Retina (tissue), 1 donor: ENCODE results near the gene RASGRP3.

Source experiments
- DNase-seq: peaks from one replicate; pipeline ENCODE4 v3.0.0-alpha.2; 2016

RASGRP3 gene

DNA sequence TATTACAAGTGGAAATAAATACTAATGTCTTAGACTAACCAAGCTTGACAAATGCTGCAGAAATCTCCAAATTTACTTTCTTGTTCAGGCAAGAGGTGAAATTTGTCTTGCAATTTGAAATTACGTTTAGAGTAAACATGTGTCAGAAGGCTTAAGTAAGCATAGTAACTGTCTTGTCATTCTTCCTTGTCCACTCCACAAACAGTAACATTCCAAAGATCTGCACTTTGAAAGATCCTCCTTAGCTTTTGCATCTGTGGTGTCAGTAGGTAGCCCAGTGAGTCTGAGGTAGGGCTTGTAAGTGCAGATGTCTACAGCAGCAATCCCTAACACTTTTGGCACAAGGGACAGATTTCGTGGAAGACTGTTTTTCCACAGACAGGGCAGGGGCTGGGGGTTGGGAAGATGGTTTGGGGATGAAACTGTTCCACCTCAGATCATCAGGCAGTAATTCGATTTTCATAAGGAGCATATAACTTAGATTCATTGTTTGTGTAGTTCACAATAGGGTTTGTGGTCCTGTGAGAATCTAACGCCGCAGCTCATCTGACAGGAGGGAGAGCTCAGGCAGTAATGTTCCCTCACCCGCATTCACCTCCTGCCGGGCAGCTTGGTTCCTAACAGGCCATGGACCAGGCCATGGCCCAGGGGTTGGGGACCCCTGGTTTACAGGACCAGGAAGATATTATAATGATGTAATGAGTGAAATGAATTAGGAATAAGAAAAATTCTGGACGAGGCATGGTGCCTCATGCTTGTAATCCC, 18.6 kb downstream of the RASGRP3 start:
- DNase-seq = no peak

DNA sequence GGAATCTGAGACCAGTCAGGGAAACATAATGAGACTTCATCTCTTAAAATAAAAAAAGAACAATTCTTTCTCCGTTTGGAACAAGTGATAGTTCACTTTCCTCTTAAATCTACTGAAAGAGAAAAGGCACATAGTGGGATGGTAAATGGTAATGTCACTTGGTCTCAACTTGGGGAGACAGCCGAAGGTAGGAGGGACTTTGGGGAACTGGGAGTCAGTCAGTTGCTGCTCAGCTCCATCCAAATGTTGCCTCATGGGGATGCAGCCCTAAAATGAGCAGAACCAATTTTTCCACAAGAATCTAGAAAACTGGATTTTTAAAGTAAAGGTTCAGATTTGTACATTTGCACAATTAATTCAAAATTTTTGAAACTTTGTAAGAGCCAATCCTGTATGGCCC, 19.2 kb downstream of the RASGRP3 start:
- DNase-seq = no peak

DNA sequence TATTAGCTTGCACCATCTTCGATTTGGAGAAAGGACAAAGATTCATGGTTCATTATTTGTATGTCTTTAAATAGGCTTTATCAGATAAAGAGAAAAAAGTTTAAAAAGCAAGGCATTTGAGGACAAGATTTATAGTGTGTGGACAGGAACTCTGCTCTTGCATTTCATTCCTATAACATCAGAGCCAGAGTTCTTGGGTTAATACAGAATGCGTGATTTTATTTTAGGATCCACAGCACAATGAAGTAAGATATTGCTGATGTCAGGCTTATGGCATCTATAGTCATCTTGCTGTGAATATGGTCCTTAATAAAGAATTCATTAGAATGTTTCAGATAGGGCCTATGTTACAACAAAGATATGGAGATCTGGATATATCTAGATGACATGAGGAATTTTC, 19.7 kb downstream of the RASGRP3 start:
- DNase-seq = no peak

DNA sequence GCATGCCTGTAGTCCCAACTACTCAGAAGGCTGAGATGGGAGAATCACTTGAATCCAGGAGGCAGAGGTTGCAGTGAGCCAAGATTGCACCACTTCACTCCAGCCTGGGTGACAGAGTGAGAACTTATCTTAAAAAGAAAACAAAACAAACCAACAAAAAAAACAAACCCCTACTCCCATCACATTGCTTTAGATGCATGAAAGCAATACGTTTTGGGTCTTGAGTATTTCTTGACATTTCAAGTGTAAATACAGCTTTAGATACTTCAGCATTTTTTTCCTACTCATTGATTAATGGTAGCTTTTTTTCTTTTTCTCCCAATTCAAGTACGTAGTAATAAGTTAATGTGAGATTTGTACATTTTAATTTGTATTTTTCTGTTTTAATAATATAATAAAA, 20.3 kb downstream of the RASGRP3 start:
- no peak for DNase-seq

DNA sequence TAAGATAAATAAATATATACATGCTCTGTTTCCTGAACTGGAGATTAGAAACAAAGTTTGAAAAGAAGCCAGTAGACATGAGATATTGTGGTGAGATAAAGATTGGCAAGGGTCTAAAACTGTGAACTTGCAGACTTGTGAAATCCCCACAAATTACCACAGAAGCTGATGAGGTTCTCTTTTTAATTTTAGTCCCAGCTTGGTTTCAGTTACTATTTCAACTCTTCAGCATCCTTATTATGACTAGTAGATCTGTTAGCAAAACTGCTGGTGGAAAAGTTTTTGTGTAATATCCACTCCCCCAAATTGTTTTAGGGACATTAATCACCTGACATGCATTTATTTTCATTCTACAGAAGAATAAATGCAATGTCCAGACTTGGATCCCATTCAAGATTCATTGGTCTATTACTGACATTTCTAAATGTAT, 20.8 kb downstream of the RASGRP3 start:
- DNase-seq = no peak

DNA sequence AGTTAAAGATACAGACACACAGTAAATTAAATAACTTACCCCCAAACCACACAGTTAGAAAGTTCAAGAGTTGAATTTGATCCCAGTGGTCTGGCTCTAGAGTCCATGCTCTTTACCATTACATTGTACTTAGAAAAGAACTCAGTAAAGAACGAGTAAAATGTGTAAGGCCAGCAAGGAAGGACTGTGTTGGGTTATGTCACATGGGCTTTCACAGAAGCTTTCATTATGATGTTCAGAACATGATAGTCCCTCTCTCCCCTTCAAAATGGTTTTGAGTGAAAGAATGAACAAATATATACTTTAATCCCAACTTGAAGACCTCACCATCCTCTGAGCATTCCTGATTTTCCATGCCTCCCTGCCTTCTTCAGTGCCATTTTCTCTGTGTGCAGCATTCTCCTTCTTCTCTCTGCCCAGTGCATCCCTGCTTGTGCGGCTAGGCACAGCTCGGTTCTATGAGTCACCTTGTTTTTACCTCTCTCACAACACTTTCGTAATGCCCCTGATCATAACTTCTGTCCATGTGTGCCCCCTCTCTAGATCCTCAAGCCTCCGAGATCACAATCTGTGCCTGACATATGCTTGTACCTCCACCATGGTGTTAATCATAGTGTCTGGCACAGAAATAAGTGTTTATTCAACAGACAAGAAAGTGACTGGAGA, 22.0 kb downstream of the RASGRP3 start:
- DNase-seq = no peak

DNA sequence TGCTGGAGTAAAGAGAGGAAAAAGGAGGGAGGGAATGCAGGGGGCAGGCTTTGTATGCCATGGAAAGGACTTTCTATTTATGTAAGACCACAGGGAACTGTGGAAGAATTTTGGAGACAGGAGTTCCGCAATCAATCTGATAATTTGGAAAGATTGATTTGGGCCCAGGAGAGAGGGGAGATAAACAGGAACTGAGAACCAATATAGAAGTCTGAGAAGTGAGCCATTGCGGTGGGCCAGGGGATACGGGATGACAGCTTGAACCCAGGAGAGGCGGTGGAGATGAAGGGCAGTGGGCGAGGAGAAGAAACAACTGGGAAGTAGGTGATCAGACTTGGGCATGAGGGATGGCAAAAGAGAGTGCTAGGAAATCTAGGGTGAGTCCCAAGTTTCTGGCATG, 23.7 kb downstream of the RASGRP3 start:
- DNase-seq = no peak

DNA sequence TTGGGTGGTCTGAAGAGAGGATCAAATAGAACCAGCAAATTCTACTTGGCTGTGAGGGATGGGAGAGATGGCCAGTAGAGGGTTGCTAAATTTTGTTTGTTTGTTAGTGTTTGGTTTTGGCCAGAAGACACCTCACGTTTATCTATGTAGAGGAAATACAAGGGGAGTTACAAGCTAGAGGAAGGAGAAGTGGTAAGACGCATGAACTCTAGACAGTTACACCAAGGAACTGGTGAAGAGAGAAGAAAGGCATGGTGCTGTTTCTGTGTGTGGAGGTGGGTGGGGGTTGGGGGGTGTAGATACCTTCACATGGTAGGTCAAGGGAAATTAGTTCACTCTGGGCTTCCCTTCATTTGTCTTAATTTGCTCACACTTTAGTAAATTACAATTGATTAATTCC, 25.6 kb downstream of the RASGRP3 start:
- DNase-seq = no peak

DNA sequence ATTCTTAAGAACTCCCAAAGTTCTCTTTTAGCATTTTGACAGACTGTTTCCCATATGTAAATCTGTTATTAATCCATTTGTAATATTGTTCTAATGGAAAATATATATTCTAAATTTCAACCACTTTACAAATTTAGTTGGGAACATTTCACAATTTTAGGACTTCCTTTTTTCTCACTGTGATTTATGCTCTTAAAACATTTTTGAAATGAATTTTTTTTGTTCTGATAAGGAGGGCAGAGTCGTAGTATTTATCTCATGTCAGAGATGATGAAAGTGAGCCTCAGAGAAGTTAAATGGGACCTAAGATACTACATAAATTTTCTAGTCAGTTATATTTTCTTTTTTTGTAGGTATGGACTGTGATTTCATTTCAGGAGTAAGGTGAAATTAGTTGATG, 26.6 kb downstream of the RASGRP3 start:
- no peak for DNase-seq

DNA sequence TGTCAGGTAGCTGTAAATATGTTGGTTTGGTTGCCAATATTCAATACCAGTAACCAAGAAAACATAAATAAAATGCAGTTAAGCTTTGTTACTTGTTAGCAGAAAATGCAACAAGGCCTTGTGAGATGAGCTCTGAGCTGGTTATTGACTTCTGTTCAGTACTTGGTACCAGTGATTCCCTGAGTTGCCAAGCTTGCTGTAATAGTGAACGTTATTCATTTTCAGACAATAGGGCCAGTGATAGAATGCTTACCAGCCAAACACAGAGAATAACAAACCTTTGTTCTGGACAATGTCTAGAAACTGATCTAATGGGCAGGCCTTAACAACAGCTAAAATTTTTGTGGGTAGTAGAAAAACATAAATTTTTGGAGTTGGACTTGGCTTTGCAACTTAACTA, 29.5 kb downstream of the RASGRP3 start:
- no peak for DNase-seq

DNA sequence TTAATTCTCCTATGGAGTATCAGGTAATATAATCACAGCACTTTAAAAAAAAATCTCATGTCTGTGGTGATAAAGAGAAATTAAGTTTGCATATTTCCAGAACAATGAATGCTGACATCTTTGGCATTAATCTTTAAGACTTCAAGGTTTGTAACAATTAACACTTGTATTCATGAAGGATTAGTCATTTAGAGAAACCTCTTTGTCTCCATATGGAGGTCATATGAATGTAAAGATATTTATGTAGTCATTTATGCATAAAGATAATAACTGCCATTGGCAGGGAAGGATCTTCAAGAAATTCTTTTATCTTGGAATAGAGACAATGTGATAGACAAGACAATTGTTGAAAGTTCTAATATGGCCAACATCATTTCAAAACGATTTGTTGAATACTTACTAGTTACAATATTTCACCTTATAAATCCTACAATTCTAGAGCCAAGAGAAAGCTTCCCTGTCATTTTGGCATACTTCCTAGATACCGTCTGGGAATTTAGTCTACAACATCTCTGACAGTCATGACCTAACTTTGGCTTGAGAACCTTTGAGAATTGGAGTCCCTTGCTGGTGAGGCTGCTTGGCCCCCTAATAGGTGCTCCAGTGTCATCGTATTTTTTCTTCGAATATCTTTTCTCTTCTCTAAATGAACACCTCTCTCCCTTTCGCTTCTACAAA, 33.6 kb downstream of the RASGRP3 start:
- DNase-seq = no peak

DNA sequence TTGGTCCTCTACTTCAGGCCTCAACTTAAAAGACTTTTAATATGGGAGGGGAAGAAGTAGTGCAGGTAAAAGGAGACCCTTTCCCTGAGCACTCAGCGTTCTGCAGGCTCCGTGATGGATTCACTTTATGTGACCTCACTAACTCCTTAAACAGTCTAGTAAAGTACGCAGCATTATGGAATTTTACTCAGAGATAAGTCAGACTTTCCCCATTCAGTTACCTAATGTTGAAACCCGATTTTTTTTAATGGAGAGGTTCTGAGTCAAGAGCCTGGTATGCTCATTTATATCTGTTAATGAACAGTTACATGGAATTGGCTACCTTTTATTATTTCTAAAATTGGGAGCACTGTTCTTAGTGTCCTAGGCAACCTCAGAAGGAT, 34.1 kb downstream of the RASGRP3 start:
- no peak for DNase-seq

DNA sequence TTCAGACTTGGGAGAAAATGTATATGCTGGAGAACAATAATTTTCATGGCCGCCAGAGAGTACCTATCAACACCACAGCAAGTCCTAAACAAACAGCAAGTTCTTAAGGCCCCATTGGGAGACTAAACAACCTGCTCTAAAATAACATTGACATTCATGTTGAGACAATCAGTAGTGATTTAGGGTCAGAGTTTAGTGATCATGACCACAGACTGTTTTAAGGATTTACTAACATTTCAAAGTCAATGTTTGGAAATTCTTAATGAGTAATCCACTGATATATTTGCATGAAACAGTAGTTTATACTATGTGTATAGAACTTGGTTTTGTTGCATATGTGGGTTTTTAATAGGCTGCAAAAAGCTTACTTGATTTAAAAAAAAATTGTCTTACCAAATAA, 34.7 kb downstream of the RASGRP3 start:
- DNase-seq = no peak

DNA sequence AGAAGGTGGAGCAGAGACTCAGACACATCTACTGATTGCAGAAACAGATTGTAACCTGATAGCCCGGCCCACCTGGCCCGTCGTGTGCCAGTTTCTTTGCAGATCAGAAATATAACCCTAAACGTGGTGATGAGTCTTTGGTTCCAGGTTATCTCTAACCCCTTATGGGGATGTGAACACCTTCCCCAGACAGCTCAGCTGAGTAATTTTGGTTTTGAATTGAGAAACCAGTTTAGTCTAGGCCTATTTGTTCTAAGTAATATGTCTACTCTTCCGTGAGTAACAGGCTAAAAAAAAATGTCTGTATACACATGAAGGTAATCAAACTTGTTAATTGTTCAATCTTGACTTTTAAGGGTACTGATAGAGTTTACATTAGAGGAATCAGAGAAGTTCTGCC, 35.7 kb downstream of the RASGRP3 start:
- DNase-seq = no peak

DNA sequence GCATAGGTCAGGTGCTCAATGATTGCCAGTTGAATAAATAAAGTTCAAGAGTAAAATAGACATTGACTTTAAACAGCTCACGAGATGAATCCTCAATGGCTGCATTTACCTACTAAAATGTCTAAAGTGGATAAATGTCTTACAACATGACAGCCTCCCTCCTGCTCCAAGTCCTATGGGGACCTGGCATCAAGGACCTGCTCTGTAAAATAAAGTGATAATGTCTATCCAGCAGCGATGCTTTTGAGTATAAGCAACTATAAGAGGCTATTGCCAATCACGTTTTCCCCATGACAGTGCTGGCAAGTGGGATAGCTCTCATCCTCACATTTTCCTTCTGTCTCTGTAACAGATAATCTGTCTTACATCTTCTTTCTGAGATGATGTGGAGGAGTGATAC, 37.0 kb downstream of the RASGRP3 start:
- DNase-seq = no peak

DNA sequence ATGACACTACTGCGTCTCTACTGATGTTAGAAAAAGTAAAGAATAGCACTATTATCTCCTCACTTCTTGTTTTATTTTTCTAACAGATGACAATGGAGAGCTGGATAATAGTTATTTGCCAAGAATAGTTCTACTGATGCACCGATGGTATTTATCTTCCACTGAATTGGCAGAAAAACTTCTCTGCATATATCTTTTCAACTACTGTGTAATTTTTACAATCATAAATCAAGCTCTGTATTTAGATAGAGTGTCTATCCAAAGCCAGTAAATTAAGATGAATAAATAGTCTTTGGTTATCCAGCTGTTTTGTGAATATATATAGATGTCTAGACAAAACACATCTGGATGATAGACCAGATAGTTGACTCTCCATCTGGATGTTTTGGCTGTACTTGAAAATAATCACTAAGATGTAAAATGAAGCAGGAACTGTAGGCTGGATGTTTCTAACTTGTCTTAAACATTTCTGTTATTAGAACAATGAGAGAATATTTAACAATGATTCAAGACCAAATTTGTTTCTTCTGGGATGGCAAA, 40.1 kb downstream of the RASGRP3 start:
- DNase-seq = no peak

DNA sequence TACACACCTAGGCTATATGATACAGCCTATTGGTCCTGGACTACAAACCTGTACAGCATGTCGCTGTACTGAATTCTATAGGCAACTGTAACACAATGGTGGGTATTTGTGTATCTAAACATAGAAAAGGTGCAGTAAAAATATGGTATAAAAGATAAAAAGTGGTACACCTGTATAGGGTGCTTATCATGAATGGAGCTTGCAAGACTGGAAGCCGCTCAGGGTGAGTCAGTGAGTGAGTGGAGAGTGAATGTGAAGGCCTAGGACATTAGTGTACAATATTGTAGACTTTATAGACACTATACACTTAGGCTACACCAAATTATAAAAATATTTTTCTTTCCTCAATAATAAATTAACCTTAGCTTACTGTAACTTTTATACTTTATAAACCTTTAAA, 41.8 kb downstream of the RASGRP3 start:
- no peak for DNase-seq

DNA sequence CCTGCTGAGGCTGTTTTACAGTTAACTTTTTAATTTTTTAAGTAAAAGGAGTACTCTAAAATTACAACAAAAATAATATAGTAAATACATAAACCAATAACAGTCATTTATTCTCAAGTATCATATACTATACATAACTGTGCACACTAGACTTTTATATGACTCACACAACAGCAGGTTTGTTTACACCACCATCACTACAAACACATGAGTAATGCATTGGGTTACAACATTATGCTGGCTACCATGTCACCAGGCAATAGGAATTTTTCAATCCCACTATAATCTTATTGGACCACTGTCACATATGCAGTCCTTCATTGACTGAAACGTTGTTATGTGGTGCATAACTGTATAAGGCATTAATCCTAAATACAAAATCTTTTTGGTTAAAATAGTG, 42.5 kb downstream of the RASGRP3 start:
- no peak for DNase-seq

DNA sequence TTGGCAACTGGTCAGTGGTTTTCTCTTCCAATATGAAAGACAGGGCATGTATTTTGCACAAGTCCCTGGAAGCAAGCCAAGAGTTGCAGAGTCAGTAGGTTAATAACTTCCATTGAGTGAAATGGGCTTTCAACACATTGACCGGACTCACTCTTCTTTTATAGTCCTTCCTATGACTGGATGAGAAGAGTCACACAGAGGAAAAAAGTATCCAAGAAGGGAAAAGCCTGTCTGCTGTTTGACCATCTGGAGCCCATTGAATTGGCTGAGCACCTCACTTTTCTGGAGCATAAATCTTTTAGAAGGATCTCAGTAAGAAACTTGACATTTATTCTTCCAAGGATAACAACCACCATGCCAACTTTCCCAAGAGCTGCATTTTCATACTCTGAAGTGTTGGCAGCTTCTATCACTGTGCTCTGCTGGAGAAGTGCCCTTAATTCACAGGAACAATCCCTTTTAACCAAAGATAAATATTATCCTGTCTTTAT, 45.4 kb downstream of the RASGRP3 start:
- DNase-seq = no peak

DNA sequence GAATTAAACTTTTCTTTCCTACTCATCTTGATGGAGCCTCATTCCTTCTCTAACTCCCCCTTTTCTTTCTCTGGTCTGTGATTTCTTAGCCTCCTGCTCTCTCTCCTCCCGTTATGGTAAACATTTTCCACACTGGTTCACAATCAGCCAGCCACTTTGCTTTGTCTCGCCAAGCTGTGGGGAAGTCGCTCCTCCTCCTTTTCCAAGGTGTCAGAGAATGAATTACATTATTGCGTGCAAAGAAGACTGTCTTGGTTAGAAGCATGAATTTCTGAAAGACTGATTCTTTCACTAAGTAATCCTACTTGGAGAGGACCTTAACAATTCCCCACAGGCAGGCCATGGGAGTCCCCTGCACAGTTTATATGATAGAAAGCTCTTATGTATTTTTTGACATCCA, 46.1 kb downstream of the RASGRP3 start:
- no peak for DNase-seq

DNA sequence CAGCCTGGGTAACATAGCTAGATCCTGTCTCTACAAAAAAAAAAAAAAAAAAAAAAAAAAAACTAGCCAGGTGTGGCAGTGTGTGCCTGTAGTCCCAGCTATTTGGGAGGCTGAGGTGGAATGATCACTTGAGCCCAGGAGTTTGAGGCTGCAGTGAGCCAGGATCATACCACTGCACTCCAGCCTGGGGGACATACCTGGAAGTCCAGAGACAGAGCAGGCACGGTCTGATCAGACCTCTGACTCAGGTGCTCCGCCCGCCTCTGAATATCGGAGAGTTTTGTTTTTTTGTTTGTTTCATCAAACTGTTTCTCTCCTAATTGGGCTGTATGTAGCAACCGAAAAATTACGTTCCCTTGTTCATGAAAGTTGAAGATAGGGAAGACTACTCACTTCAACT, 49.2 kb downstream of the RASGRP3 start:
- no peak for DNase-seq

DNA sequence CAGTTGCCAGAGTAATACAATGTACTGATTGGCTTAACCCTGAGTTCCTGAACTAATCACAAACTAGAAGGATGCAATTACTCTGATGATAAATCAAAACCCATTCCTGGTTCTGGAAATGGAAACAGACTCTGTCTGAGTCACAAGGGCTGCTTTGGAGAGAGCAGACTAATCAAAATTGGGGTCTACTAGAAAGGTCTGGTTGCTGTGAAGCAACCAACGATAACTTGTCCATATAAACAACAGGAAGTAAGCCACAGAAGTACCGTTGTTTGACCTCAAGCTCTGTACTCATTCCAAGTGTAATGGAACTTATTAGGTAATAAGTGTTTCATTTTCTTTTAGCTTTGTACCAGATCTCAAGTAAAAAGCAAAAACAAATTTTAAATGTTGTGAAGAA, 49.7 kb downstream of the RASGRP3 start:
- no peak for DNase-seq

DNA sequence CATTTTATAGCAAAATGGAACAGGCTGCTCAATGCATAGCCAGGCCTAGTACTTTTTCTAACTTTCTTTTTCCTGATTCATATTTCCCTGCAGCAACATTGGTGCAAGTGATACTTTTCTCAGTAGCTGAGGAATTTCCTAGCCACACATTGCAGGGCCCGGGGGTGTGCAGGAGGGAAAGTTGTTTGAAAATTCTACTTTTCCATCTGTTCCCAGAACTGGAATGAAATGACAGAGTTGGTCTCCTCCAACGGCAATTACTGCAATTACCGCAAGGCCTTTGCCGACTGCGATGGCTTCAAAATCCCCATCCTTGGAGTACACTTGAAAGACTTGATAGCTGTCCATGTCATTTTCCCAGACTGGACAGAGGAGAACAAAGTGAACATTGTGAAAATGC, 50.5 kb downstream of the RASGRP3 start:
- no peak for DNase-seq

DNA sequence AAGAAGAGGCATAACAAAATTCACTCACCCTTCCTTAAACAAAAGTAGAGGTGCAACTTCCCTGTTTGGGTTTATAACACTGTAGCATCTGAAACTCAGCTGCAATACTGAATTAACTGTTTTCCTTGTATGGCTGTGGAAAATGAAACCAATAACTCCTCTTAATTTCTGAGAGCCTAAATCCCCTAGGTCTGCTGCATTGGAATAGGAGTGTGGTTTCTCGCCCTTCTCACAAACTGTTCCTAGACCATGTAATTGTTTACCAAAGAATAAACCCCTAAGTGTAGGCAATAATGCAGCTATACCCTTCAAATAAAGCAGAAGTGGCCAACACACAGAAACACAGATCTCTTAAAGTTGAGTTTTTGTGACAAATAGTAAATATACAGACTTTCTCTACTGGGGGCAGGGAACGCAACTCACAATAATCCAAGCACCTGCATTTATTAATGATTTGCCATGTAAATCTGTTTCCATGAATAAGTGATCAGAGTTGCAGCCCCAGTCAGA, 52.0 kb downstream of the RASGRP3 start:
- DNase-seq = no peak
